ENCODE results near the gene BCKDK.

Gene BCKDK

GRCh38 chr16:31114468-31114867, 6.3 kb downstream of the BCKDK start:
- no peak overlapping the region for H3K27ac ChIP-seq (ENCODE audit: low read length)
- H3K4me1 ChIP-seq (ENCODE audit: control insufficient read depth in 1 of 2, insufficient read depth in 2 of 2, low read length in 2 of 2): peaks cover 8 to 13% of the 10 kb centered on the region in 2 donors
- H3K36me3 ChIP-seq (ENCODE audit: control insufficient read depth in 1 of 2, insufficient read depth in 2 of 2, low read length in 2 of 2): peaks cover 21 to 42% of the 10 kb centered on the region in 2 donors

GRCh38 chr16:31117384-31118222, 9.4 kb downstream of the BCKDK start, which contains the start of gene KAT8:
TSS of gene KAT8 (plus strand) at chr16:31117664. CDS start at chr16:31117682, 18 bp downstream.
- H3K4me1 ChIP-seq (ENCODE audit: control insufficient read depth in 1 of 2, insufficient read depth in 2 of 2, low read length in 2 of 2): peaks cover 8 to 13% of the 10 kb centered on the region in 2 donors

More at GRCh38 chr16:31114468-31114867, 6.3 kb downstream of the BCKDK start:
- H3K9me3 ChIP-seq (ENCODE audit: control insufficient read depth in 1 of 2, low read length in 2 of 2): no peaks in the 10 kb centered on the region
- no peak overlapping the region for H3K4me3 ChIP-seq (ENCODE audit: low read depth in 1 of 2, low read length in 2 of 2)
- no peaks in the 10 kb centered on the region for H3K27me3 ChIP-seq (ENCODE audit: low read depth, low read length)

GRCh38 chr16:31118223-31119155, 10.3 kb downstream of the BCKDK start:
- Histone ChIP-seq H3K4me3 (ENCODE audit: low read depth in 1 of 2, low read length in 2 of 2) (peak overlapping the region; percentile 73 to 87), H3K27ac (ENCODE audit: low read length) (peak overlapping the region; percentile 100), H3K9me3 (ENCODE audit: control insufficient read depth in 1 of 2, low read length in 2 of 2) (no peaks in the 10 kb centered on the region), H3K4me1 (ENCODE audit: control insufficient read depth in 1 of 2, insufficient read depth in 2 of 2, low read length in 2 of 2) (peaks cover 8 to 13% of the 10 kb centered on the region in 2 donors), H3K36me3 (ENCODE audit: control insufficient read depth in 1 of 2, insufficient read depth in 2 of 2, low read length in 2 of 2) (peaks cover 17 to 32% of the 10 kb centered on the region in 2 donors), H3K27me3 (ENCODE audit: low read depth, low read length) (no peaks in the 10 kb centered on the region)

More at GRCh38 chr16:31117384-31118222, 9.4 kb downstream of the BCKDK start, which contains the start of gene KAT8:
- H3K36me3 ChIP-seq (ENCODE audit: control insufficient read depth in 1 of 2, insufficient read depth in 2 of 2, low read length in 2 of 2): peaks cover 17 to 39% of the 10 kb centered on the region in 2 donors
- peak within 1 kb of the TSS; percentile 73 to 87 for H3K4me3 ChIP-seq (ENCODE audit: low read depth in 1 of 2, low read length in 2 of 2)
- H3K27ac ChIP-seq (ENCODE audit: low read length): peak within 1 kb of the TSS; percentile 100
- no peaks in the 10 kb centered on the region for H3K9me3 ChIP-seq (ENCODE audit: control insufficient read depth in 1 of 2, low read length in 2 of 2)
- no peaks in the 10 kb centered on the region for H3K27me3 ChIP-seq (ENCODE audit: low read depth, low read length)

- H3K9me3 ChIP-seq (ENCODE audit: control insufficient read depth in 1 of 2, low read length in 2 of 2): no peaks in the 10 kb centered on the region
- H3K36me3 ChIP-seq (ENCODE audit: control insufficient read depth in 1 of 2, insufficient read depth in 2 of 2, low read length in 2 of 2): peaks cover 17 to 32% of the 10 kb centered on the region in 2 donors
- no peak overlapping the region for H3K4me3 ChIP-seq (ENCODE audit: low read depth in 1 of 2, low read length in 2 of 2)
- peaks cover 8 to 13% of the 10 kb centered on the region in 2 donors for H3K4me1 ChIP-seq (ENCODE audit: control insufficient read depth in 1 of 2, insufficient read depth in 2 of 2, low read length in 2 of 2)
- no peaks in the 10 kb centered on the region for H3K27me3 ChIP-seq (ENCODE audit: low read depth, low read length)
- peak overlapping the region; percentile 100 for H3K27ac ChIP-seq (ENCODE audit: low read length)
Measured at GRCh38 chr16:31120129-31120528, 11.9 kb downstream of the BCKDK start.

GRCh38 chr16:31125844-31126243, 17.7 kb downstream of the BCKDK start:
- Histone ChIP-seq H3K27ac (ENCODE audit: low read length) (no peak overlapping the region), H3K9me3 (ENCODE audit: control insufficient read depth in 1 of 2, low read length in 2 of 2) (no peaks in the 10 kb centered on the region), H3K4me3 (ENCODE audit: low read depth in 1 of 2, low read length in 2 of 2) (no peak overlapping the region), H3K4me1 (ENCODE audit: control insufficient read depth in 1 of 2, insufficient read depth in 2 of 2, low read length in 2 of 2) (peaks cover 0 to 6% of the 10 kb centered on the region in 2 donors), H3K36me3 (ENCODE audit: control insufficient read depth in 1 of 2, insufficient read depth in 2 of 2, low read length in 2 of 2) (peaks cover 23 to 45% of the 10 kb centered on the region in 2 donors), H3K27me3 (ENCODE audit: low read depth, low read length) (no peaks in the 10 kb centered on the region)

GRCh38 chr16:31127182-31127581, 19.0 kb downstream of the BCKDK start:
- H3K27ac ChIP-seq (ENCODE audit: low read length): peak overlapping the region; percentile 94
- H3K36me3 ChIP-seq (ENCODE audit: control insufficient read depth in 1 of 2, insufficient read depth in 2 of 2, low read length in 2 of 2): peaks cover 24 to 45% of the 10 kb centered on the region in 2 donors
- peaks cover 0 to 6% of the 10 kb centered on the region in 2 donors for H3K4me1 ChIP-seq (ENCODE audit: control insufficient read depth in 1 of 2, insufficient read depth in 2 of 2, low read length in 2 of 2)
- H3K9me3 ChIP-seq (ENCODE audit: control insufficient read depth in 1 of 2, low read length in 2 of 2): no peaks in the 10 kb centered on the region
- no peaks in the 10 kb centered on the region for H3K27me3 ChIP-seq (ENCODE audit: low read depth, low read length)
- H3K4me3 ChIP-seq (ENCODE audit: low read depth in 1 of 2, low read length in 2 of 2): no peak overlapping the region

GRCh38 chr16:31128711-31129567, 20.8 kb downstream of the BCKDK start:
- H3K36me3 ChIP-seq (ENCODE audit: control insufficient read depth in 1 of 2, insufficient read depth in 2 of 2, low read length in 2 of 2): peaks cover 26 to 42% of the 10 kb centered on the region in 2 donors
- no peaks in the 10 kb centered on the region for H3K27me3 ChIP-seq (ENCODE audit: low read depth, low read length)
- H3K27ac ChIP-seq (ENCODE audit: low read length): peak overlapping the region; percentile 94
- no peak overlapping the region for H3K4me3 ChIP-seq (ENCODE audit: low read depth in 1 of 2, low read length in 2 of 2)
- peaks cover 0 to 6% of the 10 kb centered on the region in 2 donors for H3K4me1 ChIP-seq (ENCODE audit: control insufficient read depth in 1 of 2, insufficient read depth in 2 of 2, low read length in 2 of 2)
- H3K9me3 ChIP-seq (ENCODE audit: control insufficient read depth in 1 of 2, low read length in 2 of 2): no peaks in the 10 kb centered on the region

- peak overlapping the region; percentile 94 for H3K27ac ChIP-seq (ENCODE audit: low read length)
- H3K36me3 ChIP-seq (ENCODE audit: control insufficient read depth in 1 of 2, insufficient read depth in 2 of 2, low read length in 2 of 2): peaks cover 26 to 42% of the 10 kb centered on the region in 2 donors
- no peaks in the 10 kb centered on the region for H3K9me3 ChIP-seq (ENCODE audit: control insufficient read depth in 1 of 2, low read length in 2 of 2)
- H3K4me3 ChIP-seq (ENCODE audit: low read depth in 1 of 2, low read length in 2 of 2): no peak overlapping the region
- H3K27me3 ChIP-seq (ENCODE audit: low read depth, low read length): no peaks in the 10 kb centered on the region
- peaks cover 5 to 6% of the 10 kb centered on the region in 2 donors for H3K4me1 ChIP-seq (ENCODE audit: control insufficient read depth in 1 of 2, insufficient read depth in 2 of 2, low read length in 2 of 2)
Measured at GRCh38 chr16:31129568-31130335, 21.6 kb downstream of the BCKDK start.

GRCh38 chr16:31130336-31130891, 22.2 kb downstream of the BCKDK start:
- Histone ChIP-seq H3K36me3 (ENCODE audit: control insufficient read depth in 1 of 2, insufficient read depth in 2 of 2, low read length in 2 of 2) (peaks cover 26 to 42% of the 10 kb centered on the region in 2 donors), H3K27ac (ENCODE audit: low read length) (peak overlapping the region; percentile 94), H3K4me1 (ENCODE audit: control insufficient read depth in 1 of 2, insufficient read depth in 2 of 2, low read length in 2 of 2) (peaks cover 6 to 7% of the 10 kb centered on the region in 2 donors)

More at GRCh38 chr16:31130336-31130891, 22.2 kb downstream of the BCKDK start:
- Histone ChIP-seq H3K27me3 (ENCODE audit: low read depth, low read length) (no peaks in the 10 kb centered on the region), H3K4me3 (ENCODE audit: low read depth in 1 of 2, low read length in 2 of 2) (no peak overlapping the region), H3K9me3 (ENCODE audit: control insufficient read depth in 1 of 2, low read length in 2 of 2) (no peaks in the 10 kb centered on the region)

All from muscle layer of duodenum (tissue), 2 donors.